Small intestine (tissue), 7 donors: ENCODE measurements around the gene VEPH1. TPM values are rescaled to one million over a fixed set of nuclear protein-coding genes. Genes with fewer than 3 reads are reported as not detected.

Experiments
- DNase-seq, 2 donors: peaks; one replicate each; pipeline versions ENCODE4 v3.0.0 to v3.0.0-alpha.2; 2013
- FAIRE-seq: peaks from 2 replicates; lab custom pipeline; 2012; peaks lifted over from hg19 to GRCh38; lab: Jason Lieb, UNC
- H3K27ac ChIP-seq, 3 donors: one replicate each; pipeline ENCODE4 v1.5.1; 2013; ENCODE audit warnings: low read length in 2 of 3, mild to moderate bottlenecking in 2 of 3, control low read depth in 1 of 3, inconsistent platforms in 1 of 3, low read depth in 1 of 3, moderate library complexity in 1 of 3
- H3K27me3 ChIP-seq, 3 donors: one replicate each; pipeline ENCODE4 v1.6.1; 2013; ENCODE audit warnings: low read length in 3 of 3, inconsistent platforms in 1 of 3; ENCODE audit not compliant: control insufficient read depth in 3 of 3, insufficient read depth in 3 of 3
- H3K36me3 ChIP-seq, 3 donors: one replicate each; pipeline ENCODE4 v1.6.1; 2013; ENCODE audit warnings: low read length in 3 of 3, inconsistent platforms in 1 of 3, low read depth in 1 of 3, mild to moderate bottlenecking in 1 of 3, moderate library complexity in 1 of 3; ENCODE audit not compliant: control insufficient read depth in 3 of 3, insufficient read depth in 2 of 3
- H3K4me1 ChIP-seq, 3 donors: one replicate each; pipeline ENCODE4 v1.6.1; 2013; ENCODE audit warnings: low read length in 2 of 3, inconsistent platforms in 1 of 3, low read depth in 1 of 3, mild to moderate bottlenecking in 1 of 3, moderate library complexity in 1 of 3; ENCODE audit not compliant: control insufficient read depth in 3 of 3, insufficient read depth in 2 of 3
- H3K4me3 ChIP-seq, 3 donors: one replicate each; pipeline ENCODE4 v1.5.1; 2013; ENCODE audit warnings: low read length in 3 of 3, control low read depth in 1 of 3, inconsistent platforms in 1 of 3, low read depth in 1 of 3, mild to moderate bottlenecking in 1 of 3, moderate library complexity in 1 of 3
- H3K9me3 ChIP-seq, 2 donors: one replicate each; pipeline ENCODE4 v1.6.1; 2013; ENCODE audit warnings: low read depth in 1 of 2, low read length in 1 of 2; ENCODE audit not compliant: control insufficient read depth in 2 of 2, insufficient read depth in 1 of 2
- WGBS, 3 donors: extraction: QIAGEN DNeasy Blood & Tissue Kit; methylation state at CpG; one replicate each; pipeline ENCODE4 v1.1.7; 2013; 5-methylcytosine and 5-hydroxymethylcytosine counted together
- polyA plus RNA-seq, 4 donors: library from polyadenylated mRNA; stranded (reverse) in 3 of 4; unstranded in 1 of 4; fragments of 200-250 nt in 3 of 4; fragments of 120-200 nt in 1 of 4; gene quantifications; one replicate each; pipeline versions ENCODE4 v1.2.1 to v1.2.3, GENCODE V29; 2013
- donor health status: healthy with polysubstance abuse.
- donor health status: control.
- donor health status: control.
- donor health status: Bipolar disorder and iron deficiency.
- donor health status: healthy.

Gene VEPH1
- polyA plus RNA-seq, 4 donors = 0.04 to 0.18 TPM; not detected in 2

- no peaks in the 10 kb centered on the region for H3K4me1 ChIP-seq
- no peak overlapping the region for H3K27ac ChIP-seq
- FAIRE-seq = no peak
- DNase-seq = no peak
- 64 to 71% (median 69%) methylated on average over 4 of the region's 4 CpGs for WGBS, 3 donors
- no peaks in the 10 kb centered on the region for H3K36me3 ChIP-seq
- H3K27me3 ChIP-seq = no peaks in the 10 kb centered on the region
- no peak overlapping the region for H3K4me3 ChIP-seq
- no peaks in the 10 kb centered on the region for H3K9me3 ChIP-seq
Observed at GRCh38 chr3:157408499-157409149, 94.6 kb downstream of the VEPH1 start.

- no peak overlapping the region for H3K27ac ChIP-seq
- no peaks in the 10 kb centered on the region for H3K27me3 ChIP-seq
- no peaks in the 10 kb centered on the region for H3K4me1 ChIP-seq
- DNase-seq (no peak), FAIRE-seq (no peak)
- 69 to 79% (median 76%) methylated on average over 3 of the region's 3 CpGs for WGBS, 3 donors
- no peak overlapping the region for H3K4me3 ChIP-seq
- H3K36me3 ChIP-seq = no peaks in the 10 kb centered on the region
- no peaks in the 10 kb centered on the region for H3K9me3 ChIP-seq
Observed at GRCh38 chr3:157407769-157408168, 95.4 kb downstream of the VEPH1 start.

GRCh38 chr3:157406394-157406793 is 96.8 kb downstream of the VEPH1 start:
- no peak for FAIRE-seq

DNA sequence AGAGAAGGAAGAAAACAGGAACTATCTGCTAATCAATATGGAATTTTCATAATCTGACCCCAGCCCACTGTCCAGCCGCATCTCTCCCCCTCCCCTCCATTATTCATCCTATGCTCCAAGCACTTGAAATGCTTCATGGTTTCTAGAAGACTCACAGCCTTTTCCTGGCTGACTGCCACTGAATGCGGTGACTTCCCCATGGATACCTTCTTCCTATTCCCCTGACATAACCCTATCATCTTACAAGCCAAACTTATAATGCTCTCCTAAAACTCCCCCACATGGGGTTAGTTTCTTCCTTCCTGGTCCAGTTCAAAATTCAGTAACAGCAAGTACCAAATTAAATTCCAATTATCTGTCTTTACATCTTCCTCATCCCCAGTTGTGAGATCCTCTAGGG is 97.8 kb downstream of the VEPH1 start:
- Histone ChIP-seq H3K4me3 (no peak overlapping the region), H3K9me3 (no peaks in the 10 kb centered on the region), H3K27ac (no peak overlapping the region), H3K4me1 (no peaks in the 10 kb centered on the region), H3K27me3 (no peaks in the 10 kb centered on the region), H3K36me3 (no peaks in the 10 kb centered on the region)
- WGBS, 3 donors = 70 to 96% (median 92%) methylated on average over 2 of the region's 2 CpGs
- FAIRE-seq (no peak), DNase-seq (no peak)

More at GRCh38 chr3:157406394-157406793, 96.8 kb downstream of the VEPH1 start:
- Histone ChIP-seq H3K27me3 (no peaks in the 10 kb centered on the region), H3K9me3 (no peaks in the 10 kb centered on the region), H3K4me1 (no peaks in the 10 kb centered on the region), H3K36me3 (no peaks in the 10 kb centered on the region), H3K27ac (no peak overlapping the region), H3K4me3 (no peak overlapping the region)
- DNase-seq = no peak
- WGBS, 3 donors = 75 to 77% (median 76%) methylated on average over 5 of the region's 5 CpGs

DNA sequence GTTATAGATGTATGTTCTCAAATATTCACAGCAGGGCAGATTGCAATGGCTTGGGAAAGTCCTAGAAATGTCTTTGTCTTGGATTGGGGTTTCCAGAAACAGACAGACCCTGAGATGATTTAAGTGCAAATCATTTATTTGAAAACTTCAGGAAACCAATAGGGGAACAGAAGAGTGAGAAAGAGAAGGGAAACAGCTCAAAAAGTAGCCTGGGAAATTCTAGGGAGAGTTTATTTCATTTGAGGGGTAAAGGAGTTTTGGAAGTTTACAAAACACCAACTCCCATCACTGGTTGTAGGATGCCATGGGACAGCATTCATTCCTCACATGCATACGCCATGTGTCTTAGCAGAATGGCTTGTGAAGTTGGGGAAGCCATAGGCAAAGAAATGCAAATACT is 98.8 kb downstream of the VEPH1 start:
- Histone ChIP-seq H3K36me3 (no peaks in the 10 kb centered on the region), H3K4me1 (no peaks in the 10 kb centered on the region), H3K27ac (no peak overlapping the region), H3K9me3 (no peaks in the 10 kb centered on the region), H3K27me3 (no peaks in the 10 kb centered on the region), H3K4me3 (no peak overlapping the region)
- DNase-seq (no peak), FAIRE-seq (no peak)
- WGBS, 3 donors = 0 to 79% (median 46%) methylated on average over 1 of the region's 1 CpG

GRCh38 chr3:157398598-157398997 is 104.6 kb downstream of the VEPH1 start:
- Histone ChIP-seq H3K9me3 (peaks cover 0 to 2% of the 10 kb centered on the region in 2 donors), H3K36me3 (no peaks in the 10 kb centered on the region), H3K27ac (no peak overlapping the region), H3K27me3 (no peaks in the 10 kb centered on the region), H3K4me3 (no peak overlapping the region), H3K4me1 (no peaks in the 10 kb centered on the region)
- DNase-seq (no peak), FAIRE-seq (no peak)
- 73 to 90% (median 76%) methylated on average over 3 of the region's 3 CpGs for WGBS, 3 donors

DNA sequence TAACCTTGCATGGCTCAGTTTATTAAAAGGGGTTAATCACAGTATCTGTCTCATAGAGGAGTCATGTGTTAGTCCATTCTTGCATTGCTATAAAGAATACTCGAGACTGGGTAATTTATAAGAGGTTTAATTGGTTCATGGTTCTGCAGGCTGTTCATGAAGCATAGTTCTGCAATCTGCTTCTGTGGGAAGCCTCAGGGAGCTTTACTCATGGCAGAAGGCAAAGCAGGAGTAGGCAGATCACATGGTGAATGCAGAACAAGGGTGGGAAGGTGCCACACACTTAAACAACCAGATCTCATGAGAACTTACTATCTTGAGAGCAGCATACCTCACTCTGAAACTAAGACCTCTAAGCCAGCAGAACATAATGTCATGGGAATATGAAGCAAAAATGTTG is 108.8 kb downstream of the VEPH1 start:
- Histone ChIP-seq H3K27me3 (no peaks in the 10 kb centered on the region), H3K27ac (no peak overlapping the region), H3K9me3 (peaks cover 0 to 2% of the 10 kb centered on the region in 2 donors), H3K36me3 (no peaks in the 10 kb centered on the region), H3K4me1 (no peaks in the 10 kb centered on the region), H3K4me3 (no peak overlapping the region)
- FAIRE-seq (no peak), DNase-seq (no peak)
- WGBS, 3 donors = 40 to 62% (median 50%) methylated on average over 1 of the region's 1 CpG

DNA sequence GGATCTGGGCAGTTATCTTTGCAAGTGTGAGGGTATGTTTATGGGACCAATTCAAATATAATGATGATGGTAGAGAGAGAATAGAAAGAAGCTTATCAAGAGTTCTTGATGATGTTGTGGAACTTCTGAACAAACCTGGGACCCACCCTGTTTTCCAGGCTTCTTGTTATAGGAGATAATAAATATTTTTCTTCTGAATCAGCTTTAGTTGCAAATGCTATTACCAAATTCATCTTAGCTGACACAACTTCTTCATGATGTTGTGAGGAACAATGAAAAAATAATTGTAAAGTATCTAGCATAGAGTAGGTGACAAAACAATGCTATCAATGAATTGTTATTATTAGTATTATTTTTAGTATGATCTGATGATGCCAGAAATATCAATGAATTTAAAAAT is 110.1 kb downstream of the VEPH1 start:
- H3K36me3 ChIP-seq = no peaks in the 10 kb centered on the region
- peaks cover 0 to 2% of the 10 kb centered on the region in 2 donors for H3K9me3 ChIP-seq
- FAIRE-seq = no peak
- DNase-seq = no peak
- H3K4me3 ChIP-seq = no peak overlapping the region
- no peak overlapping the region for H3K27ac ChIP-seq
- no peaks in the 10 kb centered on the region for H3K4me1 ChIP-seq
- no peaks in the 10 kb centered on the region for H3K27me3 ChIP-seq

DNA sequence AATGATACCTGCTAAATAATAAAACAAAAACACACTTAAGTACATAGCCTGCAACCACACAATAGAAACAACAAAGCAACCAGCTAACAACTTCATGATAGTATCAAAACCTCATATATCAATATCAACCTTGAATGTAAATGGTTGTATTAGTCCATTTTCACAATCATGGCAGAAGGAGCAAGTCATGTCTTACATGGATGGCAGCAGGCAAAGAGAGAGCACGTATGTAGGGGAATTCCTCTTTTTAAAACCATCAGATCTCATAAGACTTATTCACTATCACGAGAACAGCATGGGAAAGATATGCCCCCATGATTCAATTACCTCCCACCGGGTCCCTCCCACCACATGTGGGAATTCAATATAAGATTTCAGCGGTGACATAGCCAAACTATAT is 111.1 kb downstream of the VEPH1 start:
- Histone ChIP-seq H3K4me3 (no peak overlapping the region), H3K9me3 (no peaks in the 10 kb centered on the region), H3K27ac (no peak overlapping the region), H3K36me3 (no peaks in the 10 kb centered on the region), H3K4me1 (no peaks in the 10 kb centered on the region), H3K27me3 (no peaks in the 10 kb centered on the region)
- DNase-seq = no peak
- 82 to 94% (median 86%) methylated on average over 4 of the region's 4 CpGs for WGBS, 3 donors
- no peak for FAIRE-seq
